Measurements from ENCODE around the gene ZNF474.
A peak's percentile ranks its signal among the peaks of the same experiment; 100 is the strongest.

The ZNF474 gene

GRCh38 chr5:122112733-122113558 lies 16.4 kb upstream of the ZNF474 start:
- no peak for DNase-seq (ENCODE audit: low read depth, low spot score)
- no peak overlapping the region for H3K4me3 ChIP-seq (ENCODE audit: low read length)

GRCh38 chr5:122114501-122114900 lies 14.8 kb upstream of the ZNF474 start:
- H3K4me3 ChIP-seq (ENCODE audit: low read length): no peak overlapping the region

GRCh38 chr5:122118356-122118948 lies 10.9 kb upstream of the ZNF474 start:
- H3K4me3 ChIP-seq (ENCODE audit: low read length): no peak overlapping the region
- DNase-seq (ENCODE audit: low read depth, low spot score): no peak

More at GRCh38 chr5:122114501-122114900, 14.8 kb upstream of the ZNF474 start:
- DNase-seq (ENCODE audit: low read depth, low spot score): no peak

GRCh38 chr5:122119205-122119604 lies 10.1 kb upstream of the ZNF474 start:
- DNase-seq (ENCODE audit: low read depth, low spot score): no peak
- H3K4me3 ChIP-seq (ENCODE audit: low read length): no peak overlapping the region

- H3K4me3 ChIP-seq (ENCODE audit: low read length): no peak overlapping the region
- no peak for DNase-seq (ENCODE audit: low read depth, low spot score)
These were observed 8.9 kb upstream of the ZNF474 start for GRCh38 chr5:122120493-122120892.

- H3K4me3 ChIP-seq (ENCODE audit: low read length): no peak overlapping the region
- no peak for DNase-seq (ENCODE audit: low read depth, low spot score)
These were observed 8.4 kb upstream of the ZNF474 start for GRCh38 chr5:122120957-122121356.

GRCh38 chr5:122121479-122122465 lies 7.6 kb upstream of the ZNF474 start:
- no peak overlapping the region for H3K4me3 ChIP-seq (ENCODE audit: low read length)
- no peak for DNase-seq (ENCODE audit: low read depth, low spot score)

- DNase-seq (ENCODE audit: low read depth, low spot score): no peak
These were observed 4.6 kb upstream of the ZNF474 start for GRCh38 chr5:122124766-122125165.

GRCh38 chr5:122126177-122126755 lies 3.1 kb upstream of the ZNF474 start:
- peak; percentile 57 for DNase-seq (ENCODE audit: low read depth, low spot score)
- H3K4me3 ChIP-seq (ENCODE audit: low read length): no peak overlapping the region

More at GRCh38 chr5:122124766-122125165, 4.6 kb upstream of the ZNF474 start:
- H3K4me3 ChIP-seq (ENCODE audit: low read length): no peak overlapping the region

- no peak for DNase-seq (ENCODE audit: low read depth, low spot score)
- H3K4me3 ChIP-seq (ENCODE audit: low read length): no peak overlapping the region
These were observed 2.5 kb upstream of the ZNF474 start for GRCh38 chr5:122126756-122127321.

- H3K4me3 ChIP-seq (ENCODE audit: low read length): no peak overlapping the region
- DNase-seq (ENCODE audit: low read depth, low spot score): no peak
These were observed 806 bp downstream of the ZNF474 start for GRCh38 chr5:122130152-122130551.

GRCh38 chr5:122137702-122138101 lies 8.4 kb downstream of the ZNF474 start:
- no peak overlapping the region for H3K4me3 ChIP-seq (ENCODE audit: low read length)
- DNase-seq (ENCODE audit: low read depth, low spot score): peak; percentile 62

GRCh38 chr5:122138356-122138755 lies 9.0 kb downstream of the ZNF474 start:
- no peak for DNase-seq (ENCODE audit: low read depth, low spot score)
- H3K4me3 ChIP-seq (ENCODE audit: low read length): no peak overlapping the region

GRCh38 chr5:122140900-122141299 lies 11.6 kb downstream of the ZNF474 start:
- H3K4me3 ChIP-seq (ENCODE audit: low read length): no peak overlapping the region
- no peak for DNase-seq (ENCODE audit: low read depth, low spot score)

GRCh38 chr5:122141751-122142150 lies 12.4 kb downstream of the ZNF474 start:
- H3K4me3 ChIP-seq (ENCODE audit: low read length): no peak overlapping the region
- no peak for DNase-seq (ENCODE audit: low read depth, low spot score)

GRCh38 chr5:122142480-122143164 lies 13.3 kb downstream of the ZNF474 start:
- no peak overlapping the region for H3K4me3 ChIP-seq (ENCODE audit: low read length)
- DNase-seq (ENCODE audit: low read depth, low spot score): no peak

- no peak for DNase-seq (ENCODE audit: low read depth, low spot score)
- no peak overlapping the region for H3K4me3 ChIP-seq (ENCODE audit: low read length)
These were observed 14.9 kb downstream of the ZNF474 start for GRCh38 chr5:122144236-122144635.

GRCh38 chr5:122145906-122146305 lies 16.6 kb downstream of the ZNF474 start:
- no peak for DNase-seq (ENCODE audit: low read depth, low spot score)

More at GRCh38 chr5:122145906-122146305, 16.6 kb downstream of the ZNF474 start:
- no peak overlapping the region for H3K4me3 ChIP-seq (ENCODE audit: low read length)
